K562 (cell line): ENCODE measurements around the gene ORAI3.
A peak's percentile ranks its signal among the peaks of the same experiment; 100 is the strongest.

Experiments
- BRD4 ChIP-seq: fragments of 200-600 bp; sonication (generic); IDR thresholded peaks from 2 replicates; pipeline ENCODE4 v1.6.1; 2017; ENCODE audit warnings: inconsistent platforms
- CTCF ChIP-seq, 3 experiments: IDR thresholded peaks in 2 of 3; conservative IDR thresholded peaks in 1 of 3; 2 replicates each; pipeline ENCODE4 v1.5.1; 2011 to 2012; ENCODE audit warnings: low read length in 3 of 3, mild to moderate bottlenecking in 3 of 3, control low read depth in 2 of 3, improper control_type of control experiment in 1 of 3, inconsistent platforms in 1 of 3, low read depth in 1 of 3, mixed read lengths in 1 of 3, moderate library complexity in 1 of 3; ENCODE audit not compliant: insufficient read depth in 2 of 3
- FOXJ3 ChIP-seq: sonication (generic); formaldehyde crosslinking; IDR thresholded peaks from 2 replicates; pipeline ENCODE4 v1.4.0; 2020; ENCODE audit warnings: mild to moderate bottlenecking, missing genetic modification reagents
- JUN ChIP-seq, 2 experiments: sonication (generic) in 1 of 2; formaldehyde crosslinking in 1 of 2; IDR thresholded peaks; 2 replicates each; pipeline versions ENCODE4 v1.6.1 to v1.8.0; 2012 to 2022; ENCODE audit warnings: borderline replicate concordance in 2 of 2, mild to moderate bottlenecking in 2 of 2, improper control_type of control experiment in 1 of 2, low read depth in 1 of 2, low read length in 1 of 2, missing genetic modification reagents in 1 of 2
- KHSRP ChIP-seq: fragments of 450-650 bp; IDR thresholded peaks from 2 replicates; pipeline ENCODE4 v1.6.1; 2017
- MAFG ChIP-seq: fragments of 450-650 bp; conservative IDR thresholded peaks from 2 replicates; pipeline ENCODE4 v1.6.1; 2016; ENCODE audit warnings: missing genetic modification characterization, missing compliant biosample characterization
- MYC ChIP-seq, 2 experiments: fragments of 250-450 bp in 1 of 2; sonication (Bioruptor Pico) in 1 of 2; IDR thresholded peaks; 2 replicates each; pipeline versions ENCODE4 v1.5.1 to v1.6.1; 2012 to 2021; ENCODE audit warnings: low read depth in 2 of 2, borderline replicate concordance in 1 of 2, improper control_type of control experiment in 1 of 2, low read length in 1 of 2, mild to moderate bottlenecking in 1 of 2, moderate library complexity in 1 of 2
- POLR2A ChIP-seq: fragments of 450-650 bp; conservative IDR thresholded peaks from 2 replicates; pipeline ENCODE4 v1.6.1; 2016
- RBM34 ChIP-seq: fragments of 200-400 bp; formaldehyde crosslinking; IDR thresholded peaks from 2 replicates; pipeline ENCODE4 v1.6.1; 2018; ENCODE audit warnings: low read length, borderline replicate concordance; ENCODE audit not compliant: insufficient read depth
- TAF1 ChIP-seq: IDR thresholded peaks from 2 replicates; pipeline ENCODE4 v1.6.1; 2011; ENCODE audit warnings: mild to moderate bottlenecking, low read length, moderate library complexity; ENCODE audit not compliant: insufficient read depth, control insufficient read depth, severe bottlenecking; ENCODE audit errors: extremely low read depth
- TCF7L2 ChIP-seq: fragments of 150-350 bp; IDR thresholded peaks from 2 replicates; pipeline ENCODE4 v1.6.1; 2016; ENCODE audit warnings: low read depth, mild to moderate bottlenecking, low read length, moderate library complexity
- USF1 ChIP-seq: sonication (generic); formaldehyde crosslinking; IDR thresholded peaks from 2 replicates; pipeline ENCODE4 v1.9.0; 2022; ENCODE audit warnings: mild to moderate bottlenecking, missing genetic modification reagents
- ZBTB33 ChIP-seq: sonication (generic); formaldehyde crosslinking; IDR thresholded peaks from 2 replicates; pipeline ENCODE4 v1.8.1; 2023; ENCODE audit warnings: mild to moderate bottlenecking, missing genetic modification reagents
- ZNF232 ChIP-seq: sonication (generic); formaldehyde crosslinking; IDR thresholded peaks from 2 replicates; pipeline ENCODE4 v1.8.0; 2022; ENCODE audit warnings: mild to moderate bottlenecking, missing genetic modification reagents

- TF ChIP-seq USF1 (CRISPR knock-in tag) (no peak), JUN (IDR thresholded peaks at IDR 0.05; ENCODE audit: borderline replicate concordance, low read depth, low read length) (no peak), JUN (CRISPR knock-in tag; IDR thresholded peaks at IDR 0.05; ENCODE audit: borderline replicate concordance) (no peak), MYC (IDR thresholded peaks at IDR 0.05; ENCODE audit: low read depth, low read length) (no peak), MYC (CRISPR knock-in tag; IDR thresholded peaks at IDR 0.05; ENCODE audit: borderline replicate concordance, low read depth) (no peak), TCF7L2 (no peak), CTCF (IDR thresholded peaks at IDR 0.05 in 2 of 3, conservative IDR thresholded peaks at IDR 0.05 in 1 of 3; ENCODE audit: insufficient read depth in 2 of 3, low read depth in 1 of 3, low read length in 3 of 3) (0 out of 6 replicates have a peak, but pooled peaks of 1 of the 3 experiments have one; percentile 0), BRD4 (no peak), POLR2A (no peak), RBM34 (no peak), MAFG (tag) (no peak), TAF1 (no peak), ZNF232 (no peak), KHSRP (no peak), ZBTB33 (CRISPR knock-in tag) (no peak), FOXJ3 (no peak)
These were observed 9.6 kb downstream of the ORAI3 start for GRCh38 chr16:30958175-30959079.
